Astrocyte (in vitro differentiated cells and primary cell): ENCODE measurements around the gene PLOD1. TPM values are rescaled to one million over a fixed set of nuclear protein-coding genes. Genes with fewer than 3 reads are reported as not detected.

Source experiments
- DNase-seq: peaks from one replicate; pipeline ENCODE4 v3.0.0-alpha.2; 2010; ENCODE audit warnings: low read depth
- FAIRE-seq: peaks from 2 replicates; lab custom pipeline; 2011; peaks lifted over from hg19 to GRCh38; lab: Jason Lieb, UNC
- H2AFZ ChIP-seq: 2 replicates; pipeline ENCODE4 v1.6.0; 2012; ENCODE audit warnings: low read depth, low read length, inconsistent platforms
- H3K27ac ChIP-seq: 2 replicates; pipeline ENCODE4 v1.5.1; 2011; ENCODE audit warnings: low read depth, low read length, inconsistent platforms
- H3K27me3 ChIP-seq: 2 replicates; pipeline ENCODE4 v1.6.0; 2011; ENCODE audit warnings: low read length, inconsistent platforms; ENCODE audit not compliant: insufficient read depth
- H3K36me3 ChIP-seq: 2 replicates; pipeline ENCODE4 v1.5.1; 2011; ENCODE audit warnings: low read length, inconsistent platforms; ENCODE audit not compliant: insufficient read depth
- H3K4me1 ChIP-seq: 2 replicates; pipeline ENCODE4 v1.5.1; 2011; ENCODE audit warnings: low read length, inconsistent platforms; ENCODE audit not compliant: insufficient read depth
- H3K4me2 ChIP-seq: 2 replicates; pipeline ENCODE4 v1.6.0; 2012; ENCODE audit warnings: low read length, inconsistent platforms
- H3K4me3 ChIP-seq: 2 replicates; pipeline ENCODE4 v1.5.1; 2011; ENCODE audit warnings: low read depth, mild to moderate bottlenecking, low read length, inconsistent platforms; ENCODE audit not compliant: insufficient read depth
- H3K79me2 ChIP-seq: 2 replicates; pipeline ENCODE4 v1.6.0; 2012; ENCODE audit warnings: mild to moderate bottlenecking, low read length, inconsistent platforms; ENCODE audit not compliant: insufficient read depth
- H3K9ac ChIP-seq: 2 replicates; pipeline ENCODE4 v1.6.0; 2012; ENCODE audit warnings: mild to moderate bottlenecking, low read length, inconsistent platforms
- H3K9me3 ChIP-seq: 2 replicates; pipeline ENCODE4 v1.5.1; 2012; ENCODE audit warnings: low read depth, mild to moderate bottlenecking, low read length, inconsistent platforms; ENCODE audit not compliant: insufficient read depth
- H4K20me1 ChIP-seq: 2 replicates; pipeline ENCODE4 v1.6.0; 2012; ENCODE audit warnings: low read length, inconsistent platforms; ENCODE audit not compliant: insufficient read depth
- H3K27ac Mint-ChIP-seq: one replicate; pipeline ENCODE4 v1.8.0; 2021; ENCODE audit warnings: mild to moderate bottlenecking, mixed read lengths; ENCODE audit not compliant: unreplicated experiment
- H3K27me3 Mint-ChIP-seq: one replicate; pipeline ENCODE4 v1.8.0; 2021; ENCODE audit warnings: low read depth, mixed read lengths; ENCODE audit not compliant: unreplicated experiment
- H3K36me3 Mint-ChIP-seq: one replicate; pipeline ENCODE4 v1.8.0; 2021; ENCODE audit warnings: low read depth, mixed read lengths; ENCODE audit not compliant: unreplicated experiment
- H3K4me1 Mint-ChIP-seq: one replicate; pipeline ENCODE4 v1.8.0; 2021; ENCODE audit warnings: low read depth, mixed read lengths; ENCODE audit not compliant: unreplicated experiment
- H3K4me3 Mint-ChIP-seq: one replicate; pipeline ENCODE4 v1.8.0; 2021; ENCODE audit warnings: mild to moderate bottlenecking, moderate library complexity, mixed read lengths; ENCODE audit not compliant: unreplicated experiment
- H3K9me3 Mint-ChIP-seq: one replicate; pipeline ENCODE4 v1.8.0; 2021; ENCODE audit warnings: mild to moderate bottlenecking, mixed read lengths; ENCODE audit not compliant: unreplicated experiment
- EZH2 ChIP-seq: IDR thresholded peaks from 2 replicates; pipeline ENCODE4 v1.6.1; 2012; ENCODE audit warnings: mild to moderate bottlenecking, low read length, inconsistent platforms; ENCODE audit not compliant: insufficient read depth
- total RNA-seq: library from RNA; stranded (reverse); gene quantifications from 2 replicates; pipeline ENCODE4 v1.2.1, GENCODE V29; 2021
- TF ChIP-seq, protein P1 (sequence below): IDR thresholded peaks from 2 replicates; pipeline ENCODE4 v1.5.1; 2011; ENCODE audit warnings: low read depth, mild to moderate bottlenecking, inconsistent platforms, low read length, moderate library complexity; ENCODE audit not compliant: insufficient read depth

Gene PLOD1
- total RNA-seq, 1 donor from 2014 or later, result 375 TPM

DNA sequence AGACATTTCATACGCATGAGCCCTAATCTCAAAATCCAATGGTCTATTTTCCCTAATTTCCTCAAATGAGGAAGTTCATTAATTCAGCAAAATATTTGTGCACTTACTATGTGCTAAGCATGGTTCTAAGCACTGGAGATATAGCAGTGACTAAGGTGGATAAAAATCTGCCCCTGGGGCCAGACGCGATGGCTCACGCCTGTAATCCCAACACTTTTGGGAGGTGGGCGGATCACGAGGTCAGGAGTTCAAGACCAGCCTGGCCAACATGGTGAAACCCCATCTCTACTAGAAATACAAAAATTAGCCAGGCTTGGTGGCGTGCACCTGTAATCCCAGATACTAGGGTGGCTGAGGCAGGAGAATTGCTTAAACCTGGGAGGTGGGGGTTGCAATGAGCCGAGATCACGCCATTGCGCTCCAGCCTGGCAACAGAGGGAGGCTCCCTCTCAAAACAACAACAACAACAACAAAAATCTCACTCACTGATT lies 80.5 kb downstream of the PLOD1 start:
- no peak overlapping the region for H2AFZ ChIP-seq
- peaks cover 15% of the 10 kb centered on the region for H3K4me1 ChIP-seq
- H3K4me3 ChIP-seq, result no peak overlapping the region
- no peaks in the 10 kb centered on the region for H3K9me3 ChIP-seq
- peaks cover 8% of the 10 kb centered on the region for H4K20me1 ChIP-seq
- no peak for TF ChIP-seq EZH2
- TF ChIP-seq, protein P1, sequence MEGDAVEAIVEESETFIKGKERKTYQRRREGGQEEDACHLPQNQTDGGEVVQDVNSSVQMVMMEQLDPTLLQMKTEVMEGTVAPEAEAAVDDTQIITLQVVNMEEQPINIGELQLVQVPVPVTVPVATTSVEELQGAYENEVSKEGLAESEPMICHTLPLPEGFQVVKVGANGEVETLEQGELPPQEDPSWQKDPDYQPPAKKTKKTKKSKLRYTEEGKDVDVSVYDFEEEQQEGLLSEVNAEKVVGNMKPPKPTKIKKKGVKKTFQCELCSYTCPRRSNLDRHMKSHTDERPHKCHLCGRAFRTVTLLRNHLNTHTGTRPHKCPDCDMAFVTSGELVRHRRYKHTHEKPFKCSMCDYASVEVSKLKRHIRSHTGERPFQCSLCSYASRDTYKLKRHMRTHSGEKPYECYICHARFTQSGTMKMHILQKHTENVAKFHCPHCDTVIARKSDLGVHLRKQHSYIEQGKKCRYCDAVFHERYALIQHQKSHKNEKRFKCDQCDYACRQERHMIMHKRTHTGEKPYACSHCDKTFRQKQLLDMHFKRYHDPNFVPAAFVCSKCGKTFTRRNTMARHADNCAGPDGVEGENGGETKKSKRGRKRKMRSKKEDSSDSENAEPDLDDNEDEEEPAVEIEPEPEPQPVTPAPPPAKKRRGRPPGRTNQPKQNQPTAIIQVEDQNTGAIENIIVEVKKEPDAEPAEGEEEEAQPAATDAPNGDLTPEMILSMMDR, result no peak
- H3K79me2 ChIP-seq, result peaks cover 6% of the 10 kb centered on the region
- H3K36me3 ChIP-seq, result peaks cover 8% of the 10 kb centered on the region
- Mint-ChIP-seq H3K4me3 (no peak overlapping the region), H3K36me3 (peaks cover 7% of the 10 kb centered on the region), H3K4me1 (peaks cover 10% of the 10 kb centered on the region), H3K27ac (peak overlapping the region; percentile 63), H3K27me3 (no peaks in the 10 kb centered on the region), H3K9me3 (no peaks in the 10 kb centered on the region)
- DNase-seq, result no peak
- H3K9ac ChIP-seq, result peak overlapping the region; percentile 41
- no peak overlapping the region for H3K4me2 ChIP-seq
- FAIRE-seq, result no peak
- no peaks in the 10 kb centered on the region for H3K27me3 ChIP-seq
- peak overlapping the region; percentile 59 for H3K27ac ChIP-seq

DNA sequence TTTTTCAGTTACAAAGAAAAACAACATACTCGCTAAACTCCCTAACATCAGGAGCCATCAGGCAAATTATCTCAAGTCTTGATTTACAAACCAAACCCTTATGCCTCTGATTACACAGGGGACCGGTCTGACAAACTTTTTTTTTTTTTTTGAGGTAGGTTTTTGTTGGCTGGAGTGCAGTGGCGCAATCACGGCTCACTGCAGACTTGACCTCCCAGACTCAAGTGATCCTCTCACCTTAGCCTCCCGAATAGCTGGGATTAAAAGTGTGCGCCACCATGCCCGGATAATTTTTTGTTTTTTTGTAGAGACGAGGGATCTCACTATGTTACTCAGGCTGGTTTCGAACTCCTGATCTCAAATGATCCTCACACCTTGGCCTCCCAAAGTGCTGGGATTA lies 81.0 kb downstream of the PLOD1 start:
- H3K9ac ChIP-seq, result no peak overlapping the region
- FAIRE-seq (no peak), DNase-seq (no peak)
- Mint-ChIP-seq H3K4me1 (peaks cover 10% of the 10 kb centered on the region), H3K4me3 (no peak overlapping the region), H3K27ac (no peak overlapping the region), H3K9me3 (no peaks in the 10 kb centered on the region), H3K27me3 (no peaks in the 10 kb centered on the region), H3K36me3 (peaks cover 5% of the 10 kb centered on the region)
- H3K4me3 ChIP-seq, result no peak overlapping the region
- no peaks in the 10 kb centered on the region for H3K9me3 ChIP-seq
- peaks cover 10% of the 10 kb centered on the region for H3K79me2 ChIP-seq
- H3K27me3 ChIP-seq, result no peaks in the 10 kb centered on the region
- H3K4me1 ChIP-seq, result peaks cover 19% of the 10 kb centered on the region
- TF ChIP-seq EZH2, result no peak
- TF ChIP-seq, protein P1, result no peak
- peaks cover 6% of the 10 kb centered on the region for H3K36me3 ChIP-seq
- no peak overlapping the region for H2AFZ ChIP-seq
- peaks cover 8% of the 10 kb centered on the region for H4K20me1 ChIP-seq
- no peak overlapping the region for H3K27ac ChIP-seq
- no peak overlapping the region for H3K4me2 ChIP-seq

DNA sequence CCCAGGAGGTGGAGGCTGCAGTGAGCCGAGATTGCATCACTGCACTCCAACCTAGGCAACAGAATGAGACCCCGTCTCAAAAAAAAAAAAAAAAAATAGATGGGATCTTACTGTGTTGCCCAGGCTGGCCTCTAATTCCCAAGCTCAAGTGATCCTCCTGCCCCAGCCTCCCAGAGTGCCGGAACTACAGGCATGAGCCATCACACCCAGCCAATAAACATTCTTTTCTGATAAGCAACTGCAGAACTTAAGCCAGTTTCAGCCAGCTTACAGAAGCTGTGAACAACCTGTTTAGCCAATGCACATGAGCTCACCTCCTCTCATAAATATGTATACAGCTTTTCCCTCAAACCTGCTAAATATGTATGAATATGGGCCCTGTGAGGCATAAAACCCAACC lies 81.7 kb downstream of the PLOD1 start:
- no peak overlapping the region for H2AFZ ChIP-seq
- H3K27ac ChIP-seq, result no peak overlapping the region
- peaks cover 16% of the 10 kb centered on the region for H3K79me2 ChIP-seq
- no peak overlapping the region for H3K27ac Mint-ChIP-seq
- no peaks in the 10 kb centered on the region for H3K9me3 Mint-ChIP-seq
- no peak overlapping the region for H3K4me2 ChIP-seq
- H3K4me3 Mint-ChIP-seq, result no peak overlapping the region
- no peaks in the 10 kb centered on the region for H3K9me3 ChIP-seq
- no peak overlapping the region for H3K4me3 ChIP-seq
- peaks cover 10% of the 10 kb centered on the region for H3K4me1 Mint-ChIP-seq
- peaks cover 8% of the 10 kb centered on the region for H4K20me1 ChIP-seq
- H3K36me3 ChIP-seq, result peaks cover 5% of the 10 kb centered on the region
- no peaks in the 10 kb centered on the region for H3K27me3 Mint-ChIP-seq
- no peak for TF ChIP-seq EZH2
- TF ChIP-seq, protein P1, result no peak
- no peaks in the 10 kb centered on the region for H3K27me3 ChIP-seq
- H3K4me1 ChIP-seq, result peaks cover 19% of the 10 kb centered on the region
- FAIRE-seq (no peak), DNase-seq (no peak)
- peaks cover 5% of the 10 kb centered on the region for H3K36me3 Mint-ChIP-seq
- no peak overlapping the region for H3K9ac ChIP-seq
